PC-9 (cell line): ENCODE data around the gene YY1.

Experiments
- CTCF ChIP-seq: fragments of 200-600 bp; sonication (generic); conservative IDR thresholded peaks from 2 replicates; pipeline ENCODE4 v1.6.1; 2017; ENCODE audit warnings: mixed run types, antibody characterized with exemption, mild to moderate bottlenecking, moderate library complexity
- EZH2 ChIP-seq: fragments of 200-600 bp; sonication (generic); IDR thresholded peaks from 2 replicates; pipeline ENCODE4 v1.8.0; 2017; ENCODE audit warnings: antibody characterized with exemption, low read depth

GRCh38 chr14:100275214-100275613 is 36.3 kb downstream of the YY1 start:
- TF ChIP-seq CTCF, result no peak
- TF ChIP-seq EZH2, result no peak
